GOT3 (cell line): ENCODE measurements around the gene ARHGAP22.

Experiments used
- DNase-seq: peaks from one replicate; lab custom pipeline; 2025; ENCODE audit warnings: mixed read lengths; lab: John Stamatoyannopoulos, UW

The ARHGAP22 gene

GRCh38 chr10:48477616-48478015 lies 127.3 kb downstream of the ARHGAP22 start:
- no peak for DNase-seq

GRCh38 chr10:48477141-48477540 lies 127.7 kb downstream of the ARHGAP22 start:
- no peak for DNase-seq

DNA sequence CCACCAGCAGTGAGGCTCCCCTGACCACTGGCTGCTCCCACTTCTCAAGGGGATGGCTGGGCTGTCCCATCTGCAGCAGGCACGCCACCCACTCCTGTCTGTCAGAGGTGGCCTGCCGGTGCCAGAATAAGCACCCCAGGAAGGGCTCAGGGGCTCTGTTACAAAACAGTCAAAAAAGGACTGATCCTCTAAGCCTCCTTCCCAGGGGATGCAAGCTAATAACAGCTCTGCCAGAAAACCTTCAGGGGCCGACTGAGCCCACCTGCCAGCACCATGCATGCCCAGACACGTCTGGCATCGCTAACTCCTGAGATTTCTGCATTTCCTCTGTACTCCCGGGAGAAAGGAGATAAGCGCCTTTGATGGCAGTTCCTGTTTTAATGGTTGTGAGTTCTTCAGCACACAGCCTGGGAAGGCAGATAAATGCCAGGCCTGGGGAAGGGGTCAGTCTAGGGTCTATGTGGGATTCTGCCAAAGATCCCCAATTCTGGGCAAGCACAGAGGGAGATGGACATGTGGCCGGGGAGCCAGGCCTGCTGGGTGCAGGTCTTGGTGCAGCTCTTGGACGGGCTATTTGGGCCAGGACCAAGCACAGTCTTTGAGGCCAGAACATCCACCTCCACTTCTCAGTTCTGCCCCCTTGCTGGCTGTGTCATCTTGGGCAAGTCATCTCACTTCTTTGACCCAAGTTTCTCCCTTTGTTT lies 128.4 kb downstream of the ARHGAP22 start:
- DNase-seq: no peak

DNA sequence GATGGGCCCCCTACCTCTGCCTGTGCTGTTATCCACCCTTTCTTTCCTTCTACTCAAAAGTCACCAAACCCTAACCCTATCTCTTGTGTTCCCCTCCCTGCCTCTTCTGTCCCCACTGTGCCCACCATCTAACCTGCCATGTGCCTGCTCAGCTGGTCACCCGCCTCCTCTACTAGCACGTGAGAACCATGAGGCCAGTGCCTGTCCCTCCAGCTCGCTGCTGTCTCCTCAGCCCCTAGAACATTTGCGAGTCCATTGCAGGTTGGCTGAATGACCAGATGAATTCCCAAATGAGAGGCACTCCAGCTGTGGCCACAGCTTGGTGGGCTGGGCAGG lies 129.0 kb downstream of the ARHGAP22 start:
- DNase-seq: no peak

DNA sequence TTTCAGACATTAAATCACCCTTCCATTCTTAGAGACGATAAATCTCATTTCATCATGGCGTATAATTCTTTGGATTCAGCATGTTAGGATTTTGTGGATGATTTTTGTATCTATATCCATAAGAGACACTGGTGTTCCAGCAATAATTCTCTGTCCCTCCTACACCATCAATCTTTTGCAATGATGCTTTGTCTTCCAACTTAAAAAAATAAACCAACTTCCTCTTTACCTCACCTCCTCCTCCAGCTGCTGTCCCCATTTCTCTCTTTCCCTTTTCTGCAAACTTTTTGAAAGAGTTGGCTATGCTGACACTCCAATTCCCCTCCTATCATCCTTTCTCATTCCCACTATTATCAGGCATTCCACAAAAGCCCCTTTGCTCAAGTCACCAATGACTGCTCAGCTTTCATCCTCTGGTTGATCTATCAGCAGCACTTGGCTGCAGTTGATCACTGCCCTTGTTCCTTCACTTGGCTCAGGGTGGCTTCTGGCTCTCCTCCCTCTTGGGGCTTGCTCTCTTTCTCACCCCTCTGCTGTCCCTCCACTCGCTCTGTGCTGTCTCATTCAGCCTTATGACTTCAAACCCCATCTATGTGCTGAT lies 130.0 kb downstream of the ARHGAP22 start:
- no peak for DNase-seq

DNA sequence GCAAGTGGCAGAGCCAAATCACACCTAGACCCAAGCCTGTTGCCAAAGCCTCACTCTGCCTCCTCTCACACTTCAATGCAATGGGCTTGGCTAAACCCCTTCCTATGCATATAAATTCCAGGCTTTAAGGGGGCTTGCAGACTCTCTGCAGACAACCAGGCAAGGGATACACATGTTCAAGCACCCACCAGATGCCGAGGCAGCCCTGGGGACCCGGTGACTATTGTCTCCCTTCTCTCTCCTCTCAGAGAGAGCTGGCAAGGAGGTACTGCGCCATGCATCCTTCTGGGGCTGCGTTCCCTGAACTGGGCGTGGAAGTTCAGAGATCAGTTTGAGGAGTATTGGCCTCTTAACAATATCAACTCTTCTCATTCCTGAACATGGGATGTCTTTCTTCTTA lies 131.2 kb downstream of the ARHGAP22 start:
- no peak for DNase-seq

DNA sequence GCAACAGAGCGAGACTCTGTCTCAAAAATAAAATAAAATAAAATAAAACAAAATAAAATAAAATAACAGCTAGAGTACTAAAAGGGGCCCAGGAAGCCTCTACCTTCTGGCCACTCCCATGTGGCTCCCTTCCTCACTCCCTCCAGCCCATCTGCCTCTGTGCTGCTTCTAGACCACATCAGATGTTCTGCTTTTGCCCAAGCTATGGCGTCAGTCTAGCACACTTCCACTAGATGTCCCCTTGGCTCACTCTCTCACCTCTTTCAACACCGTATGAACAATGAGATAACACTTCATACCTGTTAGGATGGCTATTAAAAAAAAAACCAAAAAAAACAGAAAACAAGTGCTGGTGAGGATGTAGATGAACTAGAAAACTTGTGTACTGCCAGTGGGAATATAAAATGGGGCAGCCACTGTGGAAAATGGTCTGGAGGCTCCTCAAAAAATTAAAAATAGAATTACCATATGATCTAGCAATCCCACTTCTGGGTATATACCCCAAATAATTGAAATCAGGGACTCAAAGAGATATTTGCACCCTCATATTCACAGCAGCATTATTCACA lies 132.3 kb downstream of the ARHGAP22 start:
- DNase-seq: no peak

GRCh38 chr10:48470893-48471805 lies 133.7 kb downstream of the ARHGAP22 start:
- no peak for DNase-seq

- no peak for DNase-seq
Measured at GRCh38 chr10:48470115-48470892, 134.6 kb downstream of the ARHGAP22 start.

- DNase-seq: no peak
Measured at GRCh38 chr10:48469516-48470020, 135.3 kb downstream of the ARHGAP22 start.

GRCh38 chr10:48468866-48469511 lies 135.9 kb downstream of the ARHGAP22 start:
- DNase-seq: no peak

DNA sequence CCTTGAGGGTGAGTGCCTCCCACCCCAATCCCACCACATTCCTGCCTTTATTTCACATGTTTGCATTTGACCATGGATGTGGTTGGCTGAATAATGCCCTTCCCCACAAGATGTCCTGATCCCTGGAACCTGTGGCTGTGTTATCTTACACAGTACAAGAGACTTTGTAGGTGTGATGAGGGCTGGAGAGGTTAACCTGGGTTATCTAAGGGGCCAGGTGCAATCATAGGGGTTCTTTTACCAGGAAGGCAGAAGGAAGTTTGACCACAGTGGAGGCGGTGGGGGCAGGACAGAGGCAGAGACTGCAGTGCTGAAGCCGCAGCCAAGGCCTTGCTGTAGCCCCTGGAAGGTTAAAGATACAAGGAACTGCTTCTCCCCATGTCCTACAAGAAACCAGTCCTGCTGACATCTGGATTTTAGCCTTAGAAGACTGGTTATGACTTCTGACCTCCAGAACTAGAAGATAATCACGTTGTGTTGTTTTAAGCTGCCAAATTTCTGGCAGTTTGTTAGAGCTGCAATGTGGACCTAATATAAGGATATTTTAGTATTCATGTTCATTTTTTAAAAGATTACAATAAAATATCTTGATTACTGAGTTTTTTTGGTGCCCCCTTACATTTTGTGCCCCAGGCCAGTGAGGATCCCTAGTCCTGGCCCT lies 136.6 kb downstream of the ARHGAP22 start:
- DNase-seq: no peak

- no peak for DNase-seq
Measured at GRCh38 chr10:48467669-48468068, 137.2 kb downstream of the ARHGAP22 start.

DNA sequence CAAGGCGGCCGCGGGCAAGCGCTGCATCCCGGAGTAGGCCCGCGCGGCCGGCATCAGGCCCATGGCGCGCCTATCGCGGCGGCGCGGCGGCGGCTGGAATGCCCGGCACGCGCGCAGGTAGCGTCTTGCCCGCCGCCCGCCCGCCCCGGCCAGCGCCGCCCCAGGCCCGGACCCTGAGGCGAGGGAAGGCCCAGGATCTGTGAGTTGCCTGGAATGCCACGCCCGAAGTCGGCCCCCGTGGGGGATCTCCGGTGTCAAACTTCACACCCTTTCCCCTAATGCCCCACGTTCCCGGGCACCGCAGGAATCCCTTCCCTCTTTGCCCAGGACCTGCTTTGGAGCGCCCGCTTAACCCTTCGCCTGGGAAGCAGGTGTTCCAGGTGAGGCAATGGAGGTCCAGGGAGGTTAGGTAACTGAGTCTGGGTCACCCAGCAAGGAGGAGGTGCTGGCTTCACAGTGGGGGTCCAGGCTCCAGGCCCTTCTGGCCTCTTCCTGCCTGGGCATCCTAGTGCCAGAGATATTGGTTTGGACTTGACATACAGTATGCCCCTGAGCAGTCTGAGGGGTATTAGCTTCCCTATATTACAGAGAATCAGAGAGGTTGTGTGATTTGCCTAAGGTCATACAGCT lies 138.1 kb downstream of the ARHGAP22 start:
- DNase-seq: no peak

GRCh38 chr10:48465860-48466521 lies 138.9 kb downstream of the ARHGAP22 start:
- DNase-seq: no peak

DNA sequence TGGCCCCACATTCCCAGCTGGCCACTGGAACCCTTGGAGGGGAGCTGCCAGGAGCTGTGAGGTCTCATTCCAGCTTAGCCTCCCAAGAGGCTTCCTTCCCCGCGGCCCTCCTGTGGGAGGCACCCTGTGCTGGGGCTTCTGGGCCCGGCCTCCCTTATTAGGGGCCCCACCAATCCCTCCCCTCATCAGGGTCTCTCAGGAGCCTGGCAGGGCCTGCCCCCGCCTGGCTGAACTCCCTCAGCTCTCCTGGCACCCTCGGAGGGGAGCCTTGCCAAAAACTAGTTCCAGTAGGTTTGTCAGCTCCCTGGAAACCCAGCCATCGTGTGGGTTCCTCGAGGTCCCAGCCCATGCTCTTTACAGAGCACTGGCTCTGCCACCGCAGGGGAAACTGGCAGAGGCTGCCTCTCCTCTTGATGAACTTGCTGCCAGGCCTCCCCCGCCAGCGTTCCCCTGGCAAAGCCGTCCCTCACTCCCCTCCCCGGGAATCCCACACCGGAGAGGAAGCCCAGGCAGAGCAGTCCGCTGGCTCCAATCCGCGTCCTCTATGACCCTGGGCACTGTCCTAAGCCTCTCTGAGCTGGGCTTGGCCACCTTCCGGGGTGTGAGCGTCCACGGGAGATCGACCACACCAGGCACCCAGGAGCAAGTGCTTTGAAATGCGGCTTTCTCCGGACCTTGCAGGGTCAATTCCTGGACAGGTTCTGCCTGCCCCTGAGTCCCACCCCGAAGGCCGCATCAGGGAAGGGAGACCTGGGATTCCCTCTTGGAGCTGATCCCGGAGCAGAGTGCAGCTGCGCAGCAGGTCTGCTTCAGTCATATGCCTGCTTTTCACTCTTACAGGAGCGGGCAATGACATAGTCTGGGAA lies 139.8 kb downstream of the ARHGAP22 start:
- no peak for DNase-seq

DNA sequence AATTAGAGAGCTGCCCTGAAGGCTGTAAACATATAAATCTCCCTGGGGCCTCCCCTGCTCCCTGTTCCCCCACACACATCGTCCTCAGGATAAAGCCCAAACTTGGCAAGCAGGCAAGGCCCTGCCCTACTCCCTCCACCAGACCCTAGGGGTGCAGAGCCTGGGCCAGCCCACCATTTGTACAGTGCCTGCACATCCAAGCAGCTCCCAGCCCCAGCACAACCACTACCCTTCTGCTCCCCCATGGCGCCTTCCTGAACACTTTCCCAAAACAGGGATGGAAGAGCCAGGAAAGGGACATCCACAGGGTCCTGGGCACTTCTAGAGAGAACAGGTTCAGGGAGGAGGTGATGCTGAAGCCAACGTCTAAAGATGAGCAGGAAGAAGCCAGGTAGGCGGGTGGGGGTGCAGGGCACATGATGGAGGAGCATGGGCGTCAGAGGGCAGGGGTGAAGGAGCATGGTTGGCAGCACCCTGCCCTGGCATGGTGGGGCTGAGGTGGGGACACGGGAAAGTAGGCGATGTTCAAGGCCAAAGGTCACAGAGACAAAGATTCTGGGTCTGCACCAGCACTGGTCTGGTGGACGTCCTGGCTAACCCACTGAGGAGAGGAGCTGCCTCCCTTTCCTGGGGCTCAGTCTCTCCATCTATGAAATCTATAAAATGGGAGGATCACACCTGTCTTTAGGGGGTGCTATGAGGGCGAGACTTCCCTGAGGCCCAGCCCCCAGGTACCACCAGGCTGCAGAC lies 140.6 kb downstream of the ARHGAP22 start:
- DNase-seq: no peak
